ENCODE measurements around the gene PCDH17.

The PCDH17 gene

GRCh38 chr13:57636816-57637215 lies 5.3 kb downstream of the PCDH17 start:
- Histone ChIP-seq H3K27me3 (ENCODE audit: insufficient read depth, insufficient read length) (peaks cover 21% of the 10 kb centered on the region), H3K9ac (ENCODE audit: insufficient read length, low read depth) (no peak overlapping the region), H3K36me3 (ENCODE audit: insufficient read depth, insufficient read length, low read length) (no peaks in the 10 kb centered on the region), H3K9me3 (ENCODE audit: insufficient read depth, low read length) (no peaks in the 10 kb centered on the region), H3K4me1 (ENCODE audit: insufficient read depth, insufficient read length) (no peaks in the 10 kb centered on the region), H3K4me3 (ENCODE audit: insufficient read length, low read depth) (no peak overlapping the region)
- DNase-seq (ENCODE audit: low read depth, low spot score) = no peak
- TF ChIP-seq SUZ12 (IDR thresholded peaks at IDR 0.05; ENCODE audit: extremely low read depth, insufficient read depth, insufficient read length) (no peak), ZNF274 (IDR thresholded peaks at IDR 0.05; ENCODE audit: low read depth, low read length) (no peak), YY1 (IDR thresholded peaks at IDR 0.05; ENCODE audit: insufficient read depth, insufficient read length) (no peak)

DNA sequence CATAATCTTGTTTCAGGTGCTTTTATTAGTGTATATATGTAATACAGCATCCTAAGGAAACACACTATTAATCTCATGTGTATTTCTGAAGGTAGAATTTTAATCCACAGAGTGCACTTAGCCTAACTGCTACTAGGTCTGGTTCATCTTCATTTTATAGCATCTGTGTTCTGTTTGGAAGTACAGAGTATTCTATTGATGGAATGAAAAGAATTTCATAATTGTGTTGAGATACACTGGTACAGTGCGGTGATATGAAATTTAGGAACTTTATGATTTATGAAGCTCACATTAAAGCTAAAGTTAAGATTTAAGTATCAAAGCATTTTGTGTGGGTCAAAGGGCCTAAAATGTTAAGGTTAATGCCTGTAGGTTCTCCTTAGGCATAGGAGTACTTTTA lies 6.0 kb downstream of the PCDH17 start:
- DNase-seq (ENCODE audit: low read depth, low spot score) = no peak
- TF ChIP-seq SUZ12 (IDR thresholded peaks at IDR 0.05; ENCODE audit: extremely low read depth, insufficient read depth, insufficient read length) (no peak), YY1 (IDR thresholded peaks at IDR 0.05; ENCODE audit: insufficient read depth, insufficient read length) (no peak), ZNF274 (IDR thresholded peaks at IDR 0.05; ENCODE audit: low read depth, low read length) (no peak)
- Histone ChIP-seq H3K4me3 (ENCODE audit: insufficient read length, low read depth) (no peak overlapping the region), H3K36me3 (ENCODE audit: insufficient read depth, insufficient read length, low read length) (no peaks in the 10 kb centered on the region), H3K4me1 (ENCODE audit: insufficient read depth, insufficient read length) (no peaks in the 10 kb centered on the region), H3K9me3 (ENCODE audit: insufficient read depth, low read length) (no peaks in the 10 kb centered on the region), H3K9ac (ENCODE audit: insufficient read length, low read depth) (no peak overlapping the region), H3K27me3 (ENCODE audit: insufficient read depth, insufficient read length) (peaks cover 14% of the 10 kb centered on the region)

- DNase-seq (ENCODE audit: low read depth, low spot score) = no peak
- no peak for TF ChIP-seq SUZ12 (IDR thresholded peaks at IDR 0.05; ENCODE audit: extremely low read depth, insufficient read depth, insufficient read length)
- TF ChIP-seq YY1 (IDR thresholded peaks at IDR 0.05; ENCODE audit: insufficient read depth, insufficient read length) = no peak
- TF ChIP-seq ZNF274 (IDR thresholded peaks at IDR 0.05; ENCODE audit: low read depth, low read length) = no peak
- peaks cover 6% of the 10 kb centered on the region for H3K27me3 ChIP-seq (ENCODE audit: insufficient read depth, insufficient read length)
- no peaks in the 10 kb centered on the region for H3K9me3 ChIP-seq (ENCODE audit: insufficient read depth, low read length)
- H3K36me3 ChIP-seq (ENCODE audit: insufficient read depth, insufficient read length, low read length) = no peaks in the 10 kb centered on the region
- no peak overlapping the region for H3K9ac ChIP-seq (ENCODE audit: insufficient read length, low read depth)
- H3K4me1 ChIP-seq (ENCODE audit: insufficient read depth, insufficient read length) = no peaks in the 10 kb centered on the region
- H3K4me3 ChIP-seq (ENCODE audit: insufficient read length, low read depth) = no peak overlapping the region
Observed at GRCh38 chr13:57638186-57638890, 6.8 kb downstream of the PCDH17 start.

DNA sequence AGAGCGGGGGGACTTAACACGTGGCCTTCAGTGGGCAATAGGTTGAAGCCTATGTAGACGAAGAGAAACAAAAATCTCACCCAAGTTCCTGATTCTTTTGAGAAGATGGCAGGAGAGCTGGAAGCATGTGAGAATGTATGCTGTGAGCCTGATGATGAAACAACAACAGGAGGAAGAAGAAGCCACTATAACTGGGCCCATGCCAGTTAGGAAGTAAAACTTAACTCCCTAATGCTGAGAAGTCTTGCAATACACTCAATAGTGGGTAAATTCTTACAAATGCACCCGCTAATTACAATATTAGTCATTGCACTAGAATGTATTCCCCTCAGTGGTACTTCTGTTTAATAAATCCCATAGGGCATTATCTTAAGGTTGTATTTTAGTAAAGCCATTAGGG lies 9.1 kb downstream of the PCDH17 start:
- H3K9me3 ChIP-seq (ENCODE audit: insufficient read depth, low read length) = no peaks in the 10 kb centered on the region
- H3K9ac ChIP-seq (ENCODE audit: insufficient read length, low read depth) = no peak overlapping the region
- H3K36me3 ChIP-seq (ENCODE audit: insufficient read depth, insufficient read length, low read length) = no peaks in the 10 kb centered on the region
- H3K27me3 ChIP-seq (ENCODE audit: insufficient read depth, insufficient read length) = no peaks in the 10 kb centered on the region
- no peak overlapping the region for H3K4me3 ChIP-seq (ENCODE audit: insufficient read length, low read depth)
- TF ChIP-seq ZNF274 (IDR thresholded peaks at IDR 0.05; ENCODE audit: low read depth, low read length) (no peak), SUZ12 (IDR thresholded peaks at IDR 0.05; ENCODE audit: extremely low read depth, insufficient read depth, insufficient read length) (no peak), YY1 (IDR thresholded peaks at IDR 0.05; ENCODE audit: insufficient read depth, insufficient read length) (no peak)
- H3K4me1 ChIP-seq (ENCODE audit: insufficient read depth, insufficient read length) = no peaks in the 10 kb centered on the region
- no peak for DNase-seq (ENCODE audit: low read depth, low spot score)

DNA sequence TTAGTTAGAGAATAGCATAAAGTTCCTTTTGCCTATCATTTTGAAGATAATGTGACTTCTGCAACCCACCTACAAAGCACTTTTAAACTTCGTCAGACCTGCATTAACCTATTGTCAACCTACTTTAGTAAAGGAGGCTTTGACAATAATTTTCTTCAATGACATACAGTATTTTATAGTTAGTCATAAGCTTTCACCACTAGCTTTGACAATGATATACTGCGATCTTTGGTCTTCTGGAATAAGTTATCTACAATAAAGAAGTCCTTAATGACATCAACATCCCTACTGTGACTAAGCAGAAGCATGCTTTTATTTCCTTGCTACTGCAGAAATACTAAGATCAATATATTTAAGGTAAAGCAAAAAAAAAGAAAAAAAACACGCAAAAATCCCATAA lies 9.5 kb downstream of the PCDH17 start:
- no peak for DNase-seq (ENCODE audit: low read depth, low spot score)
- H3K27me3 ChIP-seq (ENCODE audit: insufficient read depth, insufficient read length) = no peaks in the 10 kb centered on the region
- no peak overlapping the region for H3K4me3 ChIP-seq (ENCODE audit: insufficient read length, low read depth)
- no peak for TF ChIP-seq ZNF274 (IDR thresholded peaks at IDR 0.05; ENCODE audit: low read depth, low read length)
- TF ChIP-seq YY1 (IDR thresholded peaks at IDR 0.05; ENCODE audit: insufficient read depth, insufficient read length) = no peak
- no peak for TF ChIP-seq SUZ12 (IDR thresholded peaks at IDR 0.05; ENCODE audit: extremely low read depth, insufficient read depth, insufficient read length)
- no peaks in the 10 kb centered on the region for H3K4me1 ChIP-seq (ENCODE audit: insufficient read depth, insufficient read length)
- H3K36me3 ChIP-seq (ENCODE audit: insufficient read depth, insufficient read length, low read length) = no peaks in the 10 kb centered on the region
- no peak overlapping the region for H3K9ac ChIP-seq (ENCODE audit: insufficient read length, low read depth)
- no peaks in the 10 kb centered on the region for H3K9me3 ChIP-seq (ENCODE audit: insufficient read depth, low read length)

- H3K4me1 ChIP-seq (ENCODE audit: insufficient read depth, insufficient read length) = no peaks in the 10 kb centered on the region
Observed at GRCh38 chr13:57644106-57644505, 12.6 kb downstream of the PCDH17 start.

GRCh38 chr13:57653229-57653989 lies 21.9 kb downstream of the PCDH17 start:
- H3K36me3 ChIP-seq (ENCODE audit: insufficient read depth, insufficient read length, low read length) = no peaks in the 10 kb centered on the region
- no peak overlapping the region for H3K9ac ChIP-seq (ENCODE audit: insufficient read length, low read depth)
- TF ChIP-seq YY1 (IDR thresholded peaks at IDR 0.05; ENCODE audit: insufficient read depth, insufficient read length) (no peak), ZNF274 (IDR thresholded peaks at IDR 0.05; ENCODE audit: low read depth, low read length) (no peak)
- no peaks in the 10 kb centered on the region for H3K27me3 ChIP-seq (ENCODE audit: insufficient read depth, insufficient read length)
- DNase-seq (ENCODE audit: low read depth, low spot score) = no peak
- H3K9me3 ChIP-seq (ENCODE audit: insufficient read depth, low read length) = no peaks in the 10 kb centered on the region
- no peaks in the 10 kb centered on the region for H3K4me1 ChIP-seq (ENCODE audit: insufficient read depth, insufficient read length)
- no peak overlapping the region for H3K4me3 ChIP-seq (ENCODE audit: insufficient read length, low read depth)

More at GRCh38 chr13:57644106-57644505, 12.6 kb downstream of the PCDH17 start:
- Histone ChIP-seq H3K4me3 (ENCODE audit: insufficient read length, low read depth) (no peak overlapping the region), H3K9ac (ENCODE audit: insufficient read length, low read depth) (no peak overlapping the region), H3K27me3 (ENCODE audit: insufficient read depth, insufficient read length) (no peaks in the 10 kb centered on the region), H3K36me3 (ENCODE audit: insufficient read depth, insufficient read length, low read length) (no peaks in the 10 kb centered on the region), H3K9me3 (ENCODE audit: insufficient read depth, low read length) (no peaks in the 10 kb centered on the region)
- TF ChIP-seq ZNF274 (IDR thresholded peaks at IDR 0.05; ENCODE audit: low read depth, low read length) (no peak), YY1 (IDR thresholded peaks at IDR 0.05; ENCODE audit: insufficient read depth, insufficient read length) (no peak), SUZ12 (IDR thresholded peaks at IDR 0.05; ENCODE audit: extremely low read depth, insufficient read depth, insufficient read length) (no peak)
- DNase-seq (ENCODE audit: low read depth, low spot score) = no peak
